WTC11 (cell line): Measurements from ENCODE around the gene PPP1R36. TPM values are rescaled to one million over a fixed set of nuclear protein-coding genes. Genes with fewer than 3 reads are reported as not detected.

Experiments used
- ATAC-seq: fragments of 200-7000 bp; cut with Tn5 transposase; 2 replicates; pipeline ENCODE4 v1.10.0; 2021; ENCODE audit warnings: mild to moderate bottlenecking, moderate library complexity
- CTCF ChIA-PET: fragments of 300-600 bp; sonication (Branson Sonifier 250); formaldehyde crosslinking; loops from one replicate; lab custom pipeline; 2021; ENCODE audit warnings: antibody characterized with exemption; lab: Charles Lee
- POLR2A ChIA-PET: fragments of 350-600 bp; sonication (Branson Sonifier 250); formaldehyde crosslinking; loops from one replicate; lab custom pipeline; 2021; ENCODE audit warnings: antibody characterized with exemption; lab: Charles Lee
- DNase-seq: peaks from one replicate; pipeline ENCODE4 v3.0.0; 2021; ENCODE audit warnings: low spot score
- H3K27ac Mint-ChIP-seq: 2 replicates; pipeline ENCODE4 v1.8.0; 2021; ENCODE audit warnings: mixed read lengths
- H3K27me3 Mint-ChIP-seq: 2 replicates; pipeline ENCODE4 v1.8.0; 2021; ENCODE audit warnings: low read depth, mild to moderate bottlenecking, moderate library complexity, mixed read lengths
- H3K36me3 Mint-ChIP-seq: 2 replicates; pipeline ENCODE4 v1.8.0; 2021; ENCODE audit warnings: mixed read lengths
- H3K4me1 Mint-ChIP-seq: 2 replicates; pipeline ENCODE4 v1.8.0; 2022; ENCODE audit warnings: mixed read lengths
- H3K4me3 Mint-ChIP-seq: 2 replicates; pipeline ENCODE4 v1.8.0; 2021; ENCODE audit warnings: mild to moderate bottlenecking, moderate library complexity, mixed read lengths
- H3K9me3 Mint-ChIP-seq: 2 replicates; pipeline ENCODE4 v1.8.0; 2021; ENCODE audit warnings: mixed read lengths
- ARID4B ChIP-seq: sonication (generic); formaldehyde crosslinking; IDR thresholded peaks from 2 replicates; pipeline ENCODE4 v1.8.0; 2023; ENCODE audit warnings: missing genetic modification reagents, mild to moderate bottlenecking, borderline replicate concordance
- ATF1 ChIP-seq: sonication (generic); formaldehyde crosslinking; IDR thresholded peaks from 2 replicates; pipeline ENCODE4 v1.8.1; 2023; ENCODE audit warnings: mild to moderate bottlenecking, moderate library complexity, missing genetic modification reagents
- CBFB ChIP-seq: sonication (generic); formaldehyde crosslinking; IDR thresholded peaks from 2 replicates; pipeline ENCODE4 v1.8.1; 2022; ENCODE audit warnings: mild to moderate bottlenecking, low read depth, missing genetic modification reagents
- CREB1 ChIP-seq: sonication (generic); formaldehyde crosslinking; IDR thresholded peaks from 2 replicates; pipeline ENCODE4 v1.8.0; 2023; ENCODE audit warnings: mild to moderate bottlenecking, missing genetic modification reagents
- ELF4 ChIP-seq: sonication (generic); formaldehyde crosslinking; IDR thresholded peaks from 2 replicates; pipeline ENCODE4 v1.8.1; 2022; ENCODE audit warnings: low read depth, mild to moderate bottlenecking, moderate library complexity, missing genetic modification reagents
- ETV6 ChIP-seq: sonication (generic); formaldehyde crosslinking; IDR thresholded peaks from 2 replicates; pipeline ENCODE4 v1.8.1; 2022; ENCODE audit warnings: mild to moderate bottlenecking, missing genetic modification reagents
- KAT7 ChIP-seq: sonication (generic); formaldehyde crosslinking; IDR thresholded peaks from 2 replicates; pipeline ENCODE4 v1.8.1; 2023; ENCODE audit warnings: missing genetic modification reagents, mild to moderate bottlenecking, borderline replicate concordance
- MAX ChIP-seq: sonication (generic); formaldehyde crosslinking; IDR thresholded peaks from 2 replicates; pipeline ENCODE4 v1.8.0; 2022; ENCODE audit warnings: mild to moderate bottlenecking, missing genetic modification reagents
- NFE2L1 ChIP-seq: sonication (generic); formaldehyde crosslinking; IDR thresholded peaks from 2 replicates; pipeline ENCODE4 v1.8.1; 2023; ENCODE audit warnings: missing genetic modification reagents
- SOX15 ChIP-seq: fragments of 250-450 bp; sonication (Bioruptor Pico); IDR thresholded peaks from 2 replicates; pipeline ENCODE4 v1.9.0; 2021; ENCODE audit warnings: mild to moderate bottlenecking
- SP1 ChIP-seq: sonication (generic); formaldehyde crosslinking; conservative IDR thresholded peaks from 2 replicates; pipeline ENCODE4 v1.8.1; 2022; ENCODE audit warnings: missing genetic modification reagents
- TEAD1 ChIP-seq: sonication (generic); formaldehyde crosslinking; IDR thresholded peaks from 2 replicates; pipeline ENCODE4 v1.8.0; 2022; ENCODE audit warnings: mild to moderate bottlenecking, missing genetic modification reagents
- TEAD4 ChIP-seq: sonication (generic); formaldehyde crosslinking; IDR thresholded peaks from 2 replicates; pipeline ENCODE4 v1.8.0; 2022; ENCODE audit warnings: mild to moderate bottlenecking, missing genetic modification reagents
- USF2 ChIP-seq: sonication (generic); formaldehyde crosslinking; IDR thresholded peaks from 2 replicates; pipeline ENCODE4 v1.8.1; 2023; ENCODE audit warnings: mild to moderate bottlenecking, missing genetic modification reagents, moderate library complexity
- ZNF121 ChIP-seq: sonication (generic); formaldehyde crosslinking; IDR thresholded peaks from 2 replicates; pipeline ENCODE4 v1.8.0; 2023; ENCODE audit warnings: missing genetic modification reagents
- ZNF219 ChIP-seq: sonication (generic); formaldehyde crosslinking; IDR thresholded peaks from 2 replicates; pipeline ENCODE4 v1.8.0; 2023; ENCODE audit warnings: missing genetic modification reagents, mild to moderate bottlenecking, borderline replicate concordance
- ZNF423 ChIP-seq: fragments of 250-450 bp; sonication (Bioruptor Pico); IDR thresholded peaks from 2 replicates; pipeline ENCODE4 v2.1.2; 2022; ENCODE audit warnings: mild to moderate bottlenecking, moderate library complexity
- ZNF671 ChIP-seq: fragments of 250-450 bp; sonication (Bioruptor Pico); IDR thresholded peaks from 2 replicates; pipeline ENCODE4 v1.8.0; 2021; ENCODE audit warnings: mild to moderate bottlenecking
- total RNA-seq: library from RNA; stranded (reverse); gene quantifications from 3 replicates; pipeline ENCODE4 v1.2.3, GENCODE V29; 2021
- TF ChIP-seq, protein P1 (sequence below): fragments of 250-450 bp; sonication (Bioruptor Pico); IDR thresholded peaks from 2 replicates; pipeline ENCODE4 v2.1.2; 2022; ENCODE audit warnings: mild to moderate bottlenecking, moderate library complexity
- TF ChIP-seq, protein P2 (sequence below): fragments of 250-450 bp; sonication (Bioruptor Pico); IDR thresholded peaks from 2 replicates; pipeline ENCODE4 v1.9.0; 2021; ENCODE audit warnings: moderate library complexity, mild to moderate bottlenecking, inconsistent platforms, borderline replicate concordance
- TF ChIP-seq, protein P3 (sequence below): sonication (generic); formaldehyde crosslinking; IDR thresholded peaks from 2 replicates; pipeline ENCODE4 v1.8.0; 2023; ENCODE audit warnings: missing genetic modification reagents

PPP1R36 gene
- total RNA-seq, 1 experiment from 2014 or later = 0.70 TPM

DNA sequence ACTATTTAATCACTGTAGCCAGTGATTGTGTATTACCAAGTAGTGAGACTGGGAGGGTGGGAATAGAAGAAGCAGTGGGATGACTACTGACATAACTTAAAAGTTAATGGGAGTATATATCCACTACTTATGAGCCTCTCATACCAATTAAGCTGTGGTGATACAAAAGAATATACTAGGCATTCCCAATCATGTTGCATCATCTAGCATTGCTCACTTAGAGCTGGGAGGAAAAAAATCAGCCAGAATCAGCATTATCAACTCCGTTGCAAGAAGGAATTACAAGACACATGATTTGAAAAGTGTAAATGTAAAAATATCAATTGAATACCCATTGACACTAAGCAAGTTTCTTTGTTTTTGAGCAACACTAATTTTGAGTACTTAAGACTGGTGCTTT, 745 bp upstream of the PPP1R36 start:
- no peak for ATAC-seq
- ChIA-PET CTCF (interaction anchor here (0.6 to 1.4 kb wide), 3 partner anchors 9 to 87 kb away, joined by 3 to 8 read pairs (median 3); partner anchors contain the start of gene HSPA2), POLR2A (interaction anchor here (0.7 kb wide), 1 partner anchor 44 kb away, joined by 3 read pairs; no protein-coding TSS in a partner anchor)
- peaks cover 32% of the 10 kb centered on the region for H3K4me1 Mint-ChIP-seq
- H3K27ac Mint-ChIP-seq = no peak overlapping the region
- H3K36me3 Mint-ChIP-seq = no peaks in the 10 kb centered on the region; the same call in 1 of the 2 replicates
- DNase-seq = no peak
- H3K9me3 Mint-ChIP-seq = no peaks in the 10 kb centered on the region
- H3K4me3 Mint-ChIP-seq = peak overlapping the region; percentile 46
- TF ChIP-seq SOX15 (CRISPR knock-in tag) (no peak), CREB1 (CRISPR knock-in tag) (no peak), SP1 (CRISPR knock-in tag) (no peak), ATF1 (CRISPR knock-in tag) (no peak)
- TF ChIP-seq, protein P1, sequence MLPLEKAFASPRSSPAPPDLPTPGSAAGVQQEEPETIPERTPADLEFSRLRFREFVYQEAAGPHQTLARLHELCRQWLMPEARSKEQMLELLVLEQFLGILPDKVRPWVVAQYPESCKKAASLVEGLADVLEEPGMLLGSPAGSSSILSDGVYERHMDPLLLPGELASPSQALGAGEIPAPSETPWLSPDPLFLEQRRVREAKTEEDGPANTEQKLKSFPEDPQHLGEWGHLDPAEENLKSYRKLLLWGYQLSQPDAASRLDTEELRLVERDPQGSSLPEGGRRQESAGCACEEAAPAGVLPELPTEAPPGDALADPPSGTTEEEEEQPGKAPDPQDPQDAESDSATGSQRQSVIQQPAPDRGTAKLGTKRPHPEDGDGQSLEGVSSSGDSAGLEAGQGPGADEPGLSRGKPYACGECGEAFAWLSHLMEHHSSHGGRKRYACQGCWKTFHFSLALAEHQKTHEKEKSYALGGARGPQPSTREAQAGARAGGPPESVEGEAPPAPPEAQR = no peak
- H3K27me3 Mint-ChIP-seq = peaks cover 31% of the 10 kb centered on the region

DNA sequence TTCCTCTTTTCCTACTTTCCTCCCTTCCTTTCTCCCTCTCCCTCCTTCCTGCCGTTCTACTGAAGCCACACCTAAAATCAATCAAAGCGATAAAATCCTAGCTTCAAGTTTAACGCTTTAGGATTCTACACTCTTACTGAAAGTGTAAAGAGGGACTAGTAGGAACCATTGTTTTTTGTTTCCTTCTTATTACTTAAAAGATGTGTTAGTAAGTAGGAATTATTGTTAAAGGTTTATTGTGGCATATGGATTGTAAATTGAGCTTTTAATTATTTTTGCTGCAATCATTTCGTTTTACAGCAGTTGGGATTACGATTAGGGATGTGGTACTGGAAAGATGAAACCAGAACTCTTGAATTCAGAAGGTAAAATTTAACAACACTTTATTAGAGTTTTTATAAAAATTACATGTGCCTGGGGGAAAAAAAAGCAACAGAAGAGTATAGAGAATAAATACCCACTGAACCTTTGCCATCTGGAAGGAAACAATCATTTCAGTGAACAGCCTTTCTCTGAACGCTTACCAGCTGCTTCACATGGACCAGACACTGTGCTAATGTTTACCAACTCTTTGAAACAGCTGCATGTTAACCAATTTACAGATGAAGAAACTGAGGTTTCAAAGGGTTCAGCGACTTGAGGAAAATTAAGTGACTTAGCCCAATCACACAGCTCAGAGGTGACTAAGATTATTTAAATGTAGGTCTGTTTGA, 1.0 kb downstream of the PPP1R36 start:
- peaks cover 21% of the 10 kb centered on the region for H3K4me1 Mint-ChIP-seq
- CTCF ChIA-PET = interaction anchor here (0.8 to 1.8 kb wide), 2 partner anchors 11 to 85 kb away, joined by 6 to 7 read pairs; partner anchors contain the start of gene HSPA2
- no peak for DNase-seq

More for the DNA sequence above, 1.0 kb downstream of the PPP1R36 start:
- H3K27ac Mint-ChIP-seq = no peak overlapping the region
- H3K4me3 Mint-ChIP-seq = peak overlapping the region; percentile 62
- peaks cover 31% of the 10 kb centered on the region for H3K27me3 Mint-ChIP-seq
- ATAC-seq = no peak
- H3K36me3 Mint-ChIP-seq = no peaks in the 10 kb centered on the region; the same call in 1 of the 2 replicates
- H3K9me3 Mint-ChIP-seq = no peaks in the 10 kb centered on the region
- POLR2A ChIA-PET = interaction anchor here (1.0 kb wide), 1 partner anchor 11 kb away, joined by 3 read pairs; the partner anchor contains the start of gene HSPA2
- TF ChIP-seq CBFB (CRISPR knock-in tag) (no peak), ZNF121 (no peak), USF2 (no peak), ZNF423 (CRISPR knock-in tag) (no peak), TEAD4 (no peak), ARID4B (no peak), KAT7 (CRISPR knock-in tag) (no peak), ETV6 (no peak), ZNF671 (CRISPR knock-in tag) (no peak), CREB1 (CRISPR knock-in tag) (no peak), MAX (CRISPR knock-in tag) (no peak), ELF4 (CRISPR knock-in tag) (no peak), NFE2L1 (CRISPR knock-in tag) (no peak), TEAD1 (CRISPR knock-in tag) (no peak), SP1 (CRISPR knock-in tag) (no peak), ZNF219 (CRISPR knock-in tag) (no peak)
- TF ChIP-seq, protein P2, sequence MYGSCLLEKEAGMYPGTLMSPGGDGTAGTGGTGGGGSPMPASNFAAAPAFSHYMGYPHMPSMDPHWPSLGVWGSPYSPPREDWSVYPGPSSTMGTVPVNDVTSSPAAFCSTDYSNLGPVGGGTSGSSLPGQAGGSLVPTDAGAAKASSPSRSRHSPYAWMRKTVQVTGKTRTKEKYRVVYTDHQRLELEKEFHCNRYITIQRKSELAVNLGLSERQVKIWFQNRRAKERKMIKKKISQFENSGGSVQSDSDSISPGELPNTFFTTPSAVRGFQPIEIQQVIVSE (CRISPR knock-in tag) = no peak
- TF ChIP-seq, protein P3, sequence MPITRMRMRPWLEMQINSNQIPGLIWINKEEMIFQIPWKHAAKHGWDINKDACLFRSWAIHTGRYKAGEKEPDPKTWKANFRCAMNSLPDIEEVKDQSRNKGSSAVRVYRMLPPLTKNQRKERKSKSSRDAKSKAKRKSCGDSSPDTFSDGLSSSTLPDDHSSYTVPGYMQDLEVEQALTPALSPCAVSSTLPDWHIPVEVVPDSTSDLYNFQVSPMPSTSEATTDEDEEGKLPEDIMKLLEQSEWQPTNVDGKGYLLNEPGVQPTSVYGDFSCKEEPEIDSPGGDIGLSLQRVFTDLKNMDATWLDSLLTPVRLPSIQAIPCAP (CRISPR knock-in tag) = no peak
